ENCODE measurements around the gene PGBD1.
"Not testable (repeated sequence)": the region's sequence is repeated elsewhere in the genome, so short reads cannot be mapped to it uniquely, and the experiment has no call there.

DNA sequence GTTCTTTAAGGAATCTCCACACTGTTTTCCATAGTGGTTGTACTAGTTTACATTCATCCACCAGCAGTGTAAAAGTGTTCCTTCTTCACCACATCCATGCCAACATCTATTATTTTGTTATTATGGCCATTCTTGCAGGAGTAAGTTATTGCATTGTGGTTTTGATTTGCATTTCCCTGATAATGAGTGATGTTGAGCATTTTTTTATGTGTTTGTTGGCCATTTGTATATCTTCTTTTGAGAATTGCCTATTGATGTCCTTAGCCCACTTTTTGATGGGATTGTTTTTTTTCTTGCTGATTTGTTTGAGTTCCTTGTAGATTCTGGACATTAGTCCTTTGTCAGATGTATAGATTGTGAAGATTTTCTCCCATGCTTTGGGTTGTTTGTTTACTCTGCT lies 25.0 kb downstream of the PGBD1 start:
- TF ChIP-seq, protein P1, sequence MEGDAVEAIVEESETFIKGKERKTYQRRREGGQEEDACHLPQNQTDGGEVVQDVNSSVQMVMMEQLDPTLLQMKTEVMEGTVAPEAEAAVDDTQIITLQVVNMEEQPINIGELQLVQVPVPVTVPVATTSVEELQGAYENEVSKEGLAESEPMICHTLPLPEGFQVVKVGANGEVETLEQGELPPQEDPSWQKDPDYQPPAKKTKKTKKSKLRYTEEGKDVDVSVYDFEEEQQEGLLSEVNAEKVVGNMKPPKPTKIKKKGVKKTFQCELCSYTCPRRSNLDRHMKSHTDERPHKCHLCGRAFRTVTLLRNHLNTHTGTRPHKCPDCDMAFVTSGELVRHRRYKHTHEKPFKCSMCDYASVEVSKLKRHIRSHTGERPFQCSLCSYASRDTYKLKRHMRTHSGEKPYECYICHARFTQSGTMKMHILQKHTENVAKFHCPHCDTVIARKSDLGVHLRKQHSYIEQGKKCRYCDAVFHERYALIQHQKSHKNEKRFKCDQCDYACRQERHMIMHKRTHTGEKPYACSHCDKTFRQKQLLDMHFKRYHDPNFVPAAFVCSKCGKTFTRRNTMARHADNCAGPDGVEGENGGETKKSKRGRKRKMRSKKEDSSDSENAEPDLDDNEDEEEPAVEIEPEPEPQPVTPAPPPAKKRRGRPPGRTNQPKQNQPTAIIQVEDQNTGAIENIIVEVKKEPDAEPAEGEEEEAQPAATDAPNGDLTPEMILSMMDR (IDR thresholded peaks at IDR 0.05), result not testable (repeated sequence)
- TF ChIP-seq POLR2AphosphoS5, POLR2A (IDR thresholded peaks at IDR 0.05): not testable (repeated sequence)

Data from suprapubic skin (tissue), 4 donors.